Stimulated activated CD8-positive, alpha-beta memory T cell treated with anti-CD3 and anti-CD28 coated beads, Interleukin-7, amount 100 ng/mL, for 24 hours (primary cell): ENCODE data around the gene NPTX1.

Experiments
- DNase-seq: peaks from one replicate; pipeline ENCODE4 v3.0.0-alpha.2; 2020; ENCODE audit warnings: low read depth

NPTX1 gene

DNA sequence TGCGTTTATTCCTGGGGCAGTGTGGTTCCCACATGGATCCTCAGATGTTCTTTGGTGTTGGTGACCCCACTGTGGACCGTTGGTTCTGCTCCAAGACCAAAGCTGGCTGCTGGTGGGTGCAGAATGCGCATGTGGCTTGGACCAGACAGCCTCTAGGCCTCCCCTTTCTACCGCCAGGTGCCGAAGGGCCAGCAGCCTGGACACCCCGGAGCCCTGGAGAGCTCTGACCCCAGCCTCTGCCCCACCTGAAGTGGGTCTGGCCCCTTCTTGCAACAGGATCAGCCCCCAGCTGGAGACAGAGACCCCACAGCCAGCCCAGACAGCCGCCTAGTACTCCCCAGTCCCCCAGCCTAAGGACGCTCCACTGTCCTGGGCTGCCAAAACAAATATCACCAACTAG lies 18.4 kb downstream of the NPTX1 start:
- DNase-seq: no peak

GRCh38 chr17:80457236-80457856 lies 19.1 kb downstream of the NPTX1 start:
- DNase-seq: no peak

DNA sequence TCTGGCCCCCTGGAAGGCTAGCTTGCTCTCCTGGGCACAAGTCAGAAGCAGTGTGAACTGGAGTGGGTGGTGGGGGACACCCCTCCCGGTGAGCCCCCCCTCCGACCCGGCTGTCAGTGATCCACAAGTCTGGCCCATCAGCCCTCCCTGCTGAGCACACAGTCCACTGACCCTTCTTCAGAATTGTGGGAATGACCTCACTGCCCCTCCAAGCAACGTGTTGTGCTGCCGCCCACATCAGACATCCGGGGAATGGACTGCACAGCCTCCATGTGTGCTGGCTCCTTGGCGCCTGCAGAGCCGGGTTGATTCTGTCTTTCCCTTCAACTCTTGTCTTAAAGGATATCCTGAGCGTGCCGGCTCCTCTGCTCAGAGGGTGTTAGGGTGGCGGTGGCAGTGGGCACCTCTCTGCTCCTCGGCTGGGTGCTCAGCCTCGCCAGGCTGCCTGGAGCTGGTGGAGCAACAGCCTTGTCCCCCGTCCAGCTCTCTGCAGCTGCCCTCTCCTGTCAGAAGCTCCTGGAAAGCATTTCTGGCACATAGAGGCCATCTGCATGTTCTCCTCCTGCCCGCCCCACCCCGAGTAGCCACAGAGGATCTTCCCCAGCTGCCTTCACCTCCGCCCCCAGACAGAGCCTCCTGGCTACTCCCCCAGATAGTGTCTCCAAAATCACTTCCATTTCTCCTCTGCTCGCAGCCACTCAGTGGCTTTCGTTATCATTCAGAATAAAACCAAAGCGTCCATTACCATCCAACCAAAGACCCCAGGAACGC lies 19.8 kb downstream of the NPTX1 start:
- DNase-seq: no peak

DNA sequence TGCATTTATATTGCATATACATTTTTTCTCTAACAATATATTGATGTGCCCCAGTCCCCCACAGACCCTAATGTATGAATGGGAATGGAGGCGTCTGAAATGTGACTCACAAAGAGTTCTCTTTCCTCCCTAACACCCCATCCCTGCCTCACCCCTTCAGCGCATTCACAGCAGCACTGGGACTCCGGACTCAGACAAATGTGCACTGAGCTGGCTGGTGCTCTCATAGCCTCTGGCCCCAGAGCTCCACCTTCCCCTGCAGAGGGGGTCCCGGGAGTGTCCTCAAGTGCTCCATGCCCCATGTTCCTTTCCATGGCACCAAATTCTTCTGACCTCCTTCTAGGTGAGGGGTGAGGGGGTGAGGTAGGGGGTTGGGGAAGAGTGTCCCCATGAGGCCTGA lies 20.6 kb downstream of the NPTX1 start:
- DNase-seq: no peak

- DNase-seq: no peak
Observed at GRCh38 chr17:80455336-80455710, 21.1 kb downstream of the NPTX1 start.

DNA sequence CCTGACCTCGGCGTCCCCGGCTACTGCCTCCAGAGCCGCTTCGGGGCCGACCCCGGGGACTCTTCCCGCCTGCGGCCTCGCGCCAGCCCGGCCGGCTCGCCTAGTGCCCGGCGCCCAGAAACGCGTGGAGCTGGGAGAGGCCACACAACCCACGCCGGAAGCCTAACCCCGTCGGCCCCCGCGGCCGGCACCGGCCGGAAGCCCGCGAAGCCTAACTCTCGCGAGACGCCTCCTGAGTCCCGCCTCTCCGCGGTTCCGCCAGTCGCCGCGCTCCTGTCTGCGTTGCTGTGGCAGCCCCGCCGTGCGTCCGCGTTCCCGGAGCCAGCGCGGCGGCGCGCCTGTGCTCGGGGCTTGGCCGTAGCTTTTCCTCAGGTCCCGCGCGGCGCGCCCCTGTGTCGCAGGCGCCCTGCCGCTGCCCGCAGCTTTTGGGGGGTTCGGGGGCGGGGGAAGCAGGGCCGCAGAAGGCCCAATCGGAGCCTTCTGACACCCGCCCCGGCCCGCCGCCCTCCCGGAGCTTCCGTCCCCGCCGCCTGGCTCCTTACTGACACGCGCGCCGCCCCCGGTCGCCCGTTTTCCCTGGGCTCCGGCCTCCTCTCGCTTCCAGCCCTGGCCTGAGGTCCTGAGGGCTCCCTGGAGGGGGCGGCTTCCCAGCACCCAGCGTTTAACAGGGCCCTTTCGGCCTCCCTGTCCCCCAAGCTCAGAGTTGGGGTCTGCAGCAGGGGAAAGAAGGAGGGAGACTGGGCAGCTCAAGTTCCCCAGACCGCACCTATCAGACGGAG lies 21.7 kb downstream of the NPTX1 start:
- DNase-seq: peak; percentile 89

GRCh38 chr17:80453998-80454556 lies 22.3 kb downstream of the NPTX1 start:
- no peak for DNase-seq

DNA sequence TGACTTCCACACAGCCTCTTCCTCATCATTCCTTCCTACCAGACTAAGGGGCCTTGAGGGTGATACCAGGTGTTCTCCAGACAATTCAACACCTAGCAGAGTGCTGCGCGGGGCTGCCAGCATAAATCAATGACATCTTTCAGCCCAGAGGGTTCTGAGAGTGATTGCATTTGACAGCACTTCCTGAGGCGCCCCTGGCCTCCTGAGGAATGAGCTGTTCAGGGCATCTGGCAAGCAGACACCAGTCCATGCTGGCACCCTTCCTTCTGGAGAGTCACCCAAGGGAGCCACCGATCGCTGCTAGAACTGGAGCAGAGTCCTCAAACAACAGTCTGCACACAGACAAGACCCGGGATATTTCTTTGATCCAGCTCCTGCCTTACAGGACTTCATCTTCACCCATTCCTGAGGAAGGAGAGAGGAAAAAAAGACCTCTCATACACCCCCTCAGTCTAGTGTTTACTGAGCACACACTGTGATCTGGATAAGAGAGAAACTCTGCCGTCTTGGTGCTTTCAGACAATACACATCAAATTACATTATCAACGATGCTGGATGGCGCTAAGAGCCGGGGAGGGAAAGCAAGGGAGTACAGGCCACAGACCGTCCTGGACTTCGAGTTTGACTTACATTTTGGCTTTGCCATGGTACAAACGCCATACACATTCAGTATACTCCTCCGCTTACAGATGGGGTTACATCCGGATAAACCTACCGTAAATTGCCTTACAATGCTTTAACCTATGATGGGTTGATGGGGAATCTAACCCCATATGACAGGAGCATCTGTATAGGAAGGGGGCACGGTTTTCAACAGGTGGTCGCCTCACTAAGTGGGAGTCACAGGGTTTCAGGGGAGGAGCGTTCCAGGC lies 23.0 kb downstream of the NPTX1 start:
- no peak for DNase-seq

DNA sequence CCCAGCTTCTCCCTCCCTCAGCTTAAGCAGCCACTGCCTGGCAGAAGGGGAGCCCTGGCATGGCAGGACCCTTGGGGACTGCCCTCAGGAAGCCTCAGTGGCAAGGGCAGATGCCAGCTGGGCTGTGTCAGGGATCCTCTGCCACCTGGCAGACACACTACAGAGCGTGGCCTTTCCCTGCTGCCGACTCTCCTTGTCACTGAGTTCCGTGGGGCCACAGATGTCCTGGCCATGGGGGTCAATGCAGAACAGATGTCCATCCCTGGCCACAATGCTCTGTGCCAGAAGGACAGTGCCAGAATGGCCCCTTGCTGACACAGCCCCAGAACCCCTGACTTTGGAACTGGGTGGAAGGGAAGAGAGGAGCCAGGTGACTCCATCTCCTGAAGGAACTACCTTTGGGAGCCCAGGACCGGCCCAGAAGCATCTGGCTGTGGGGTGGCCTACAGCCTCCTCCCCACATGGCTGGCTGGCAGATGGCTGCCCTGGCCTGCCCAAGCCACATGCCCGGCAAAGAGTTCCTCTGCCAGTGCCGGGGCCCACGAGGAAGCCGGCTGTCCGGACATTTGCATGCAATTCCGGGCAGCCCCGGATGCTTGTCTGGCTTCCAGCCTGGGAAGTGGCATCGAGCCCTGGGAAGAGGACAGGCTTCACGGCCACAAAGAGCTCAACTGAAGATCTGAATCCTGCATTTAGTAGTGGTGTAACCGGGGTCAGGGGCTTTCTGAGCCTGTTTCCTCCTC lies 24.1 kb downstream of the NPTX1 start:
- no peak for DNase-seq

GRCh38 chr17:80451104-80451775 lies 25.2 kb downstream of the NPTX1 start:
- DNase-seq: no peak

- DNase-seq: no peak
Observed at GRCh38 chr17:80449930-80450576, 26.4 kb downstream of the NPTX1 start.

- no peak for DNase-seq
Observed at GRCh38 chr17:80449194-80449929, 27.0 kb downstream of the NPTX1 start.

GRCh38 chr17:80447790-80448189 lies 28.6 kb downstream of the NPTX1 start:
- no peak for DNase-seq

DNA sequence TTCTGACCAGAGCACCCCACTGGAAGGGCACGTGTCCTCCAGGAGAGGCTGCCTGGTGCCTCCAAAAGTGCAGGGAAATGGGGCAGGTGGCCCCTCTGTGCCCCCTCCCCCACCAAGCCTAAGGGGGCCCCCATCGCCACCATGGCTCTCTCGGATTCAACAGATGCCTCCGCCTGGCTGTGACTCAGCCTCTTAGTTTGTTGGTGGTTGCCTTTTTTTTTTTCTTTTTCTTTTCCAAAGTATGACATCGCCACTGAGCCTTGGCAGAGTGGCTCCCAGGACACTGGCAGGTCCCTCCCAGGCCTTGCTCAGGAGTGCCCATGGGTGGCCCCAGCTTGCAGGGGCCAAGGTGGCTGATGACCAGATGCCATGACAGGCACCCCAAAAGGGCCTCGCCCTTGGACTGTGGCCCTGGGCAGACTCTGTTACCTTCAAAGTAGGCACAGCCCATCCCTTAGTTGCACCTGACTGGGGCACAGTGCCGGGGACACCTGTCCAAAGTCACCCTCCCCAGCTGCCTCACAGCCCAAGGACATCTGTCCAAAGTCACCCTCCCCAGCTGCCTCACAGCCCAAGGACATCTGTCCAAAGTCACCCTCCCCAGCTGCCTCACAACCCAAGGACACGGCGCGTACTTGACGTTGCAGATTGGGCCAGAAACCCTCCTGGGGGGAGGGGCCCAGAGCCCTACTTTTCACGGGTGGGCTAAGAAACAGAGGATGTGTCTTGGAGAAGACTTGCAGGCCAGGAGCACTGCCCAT lies 29.6 kb downstream of the NPTX1 start:
- DNase-seq: no peak

GRCh38 chr17:80445726-80446110 lies 30.7 kb downstream of the NPTX1 start:
- no peak for DNase-seq

DNA sequence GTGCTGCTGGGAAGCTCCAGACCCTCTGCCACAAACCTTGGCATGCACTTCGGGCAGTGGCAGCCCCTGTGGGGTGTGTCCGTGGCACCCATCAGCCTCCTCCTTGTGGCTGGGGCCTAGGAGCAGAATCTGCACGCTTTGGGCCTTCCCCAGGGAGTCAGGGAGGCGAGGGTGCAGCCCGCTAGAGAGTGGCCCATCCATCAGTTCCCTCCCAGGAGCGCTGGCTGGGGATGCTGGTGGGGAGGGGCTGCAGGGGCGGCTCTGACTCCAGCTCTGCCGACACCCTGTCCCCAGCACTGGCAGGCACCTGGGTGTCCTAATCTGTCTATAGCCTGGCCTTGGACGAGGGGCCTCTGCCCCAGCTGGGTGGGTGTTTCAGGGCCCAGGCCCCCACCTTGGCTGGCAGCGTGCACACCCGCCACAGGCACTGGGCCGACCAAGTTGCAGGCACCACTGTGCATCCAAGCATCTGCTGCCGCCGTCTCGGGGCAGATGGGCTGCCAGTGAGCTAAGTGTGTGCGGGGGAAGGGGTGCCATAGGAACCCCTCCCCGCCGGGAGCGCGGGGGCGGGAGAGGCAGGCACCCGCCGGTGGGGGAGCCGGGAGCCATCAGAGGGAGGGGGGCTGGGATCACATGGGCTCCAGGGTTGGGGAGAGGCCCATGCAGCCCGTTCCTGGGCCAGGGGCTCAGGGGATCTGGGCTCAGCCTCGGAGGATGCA lies 31.2 kb downstream of the NPTX1 start:
- DNase-seq: no peak

GRCh38 chr17:80444644-80444979 lies 31.8 kb downstream of the NPTX1 start:
- DNase-seq: no peak
